GM12878 (cell line): ENCODE data around the gene RPRD1B. TPM values are rescaled to one million over a fixed set of nuclear protein-coding genes. Genes with fewer than 3 reads are reported as not detected.

ENCODE experiments used
- ATAC-seq: fragments of 200-7000 bp; cut with Tn5 transposase; 3 replicates; pipeline ENCODE4 v1.9.1; 2020; ENCODE audit warnings: mild to moderate bottlenecking, moderate library complexity
- BruUV-seq: library from RNA; stranded (reverse); fragments of 400-500 nt; replicated peaks from 2 replicates; lab custom pipeline; 2021; lab: Mats Ljungman, UMichigan
- CTCF ChIA-PET: fragments of 300-600 bp; sonication (Branson Sonifier 250); formaldehyde crosslinking; extraction: SDS; loops from one replicate; lab custom pipeline; 2021; ENCODE audit warnings: inconsistent platforms; lab: Yijun Ruan, JAX
- POLR2A ChIA-PET: fragments of 350-600 bp; formaldehyde crosslinking; extraction: SDS; loops from one replicate; lab custom pipeline; 2021; ENCODE audit warnings: inconsistent platforms; lab: Charles Lee
- RAD21 ChIA-PET: fragments of 300-600 bp; sonication (Branson Sonifier 250); formaldehyde crosslinking; loops from one replicate; lab custom pipeline; 2023; ENCODE audit warnings: antibody characterized with exemption; ENCODE audit not compliant: unreplicated experiment; lab: Charles Lee
- SMC1A ChIA-PET: fragments of 300-600 bp; sonication (Branson Sonifier 250); formaldehyde crosslinking; loops from one replicate; lab custom pipeline; 2023; ENCODE audit not compliant: unreplicated experiment, uncharacterized antibody; lab: Charles Lee
- DNase-seq: peaks from one replicate; pipeline ENCODE4 v3.0.0-alpha.2; 2011; ENCODE audit warnings: low read depth, low spot score
- FAIRE-seq: peaks from 3 replicates; lab custom pipeline; 2011; peaks lifted over from hg19 to GRCh38; lab: Jason Lieb, UNC
- H2AFZ ChIP-seq: 2 replicates; pipeline ENCODE4 v1.6.0; 2011; ENCODE audit warnings: low read depth, low read length, control low read depth; ENCODE audit not compliant: control insufficient read depth
- H3K27ac ChIP-seq: 2 replicates; pipeline ENCODE4 v1.5.1; 2011; ENCODE audit warnings: control low read depth; ENCODE audit not compliant: control insufficient read depth, insufficient read depth
- H3K27me3 ChIP-seq, 2 experiments: replicated peaks in 1 of 2; 2 replicates each; pipeline versions ENCODE4 v1.6.0 to v1.6.1; 2011; ENCODE audit warnings: low read length in 1 of 2; ENCODE audit not compliant: control insufficient read depth in 2 of 2, insufficient read depth in 2 of 2
- H3K36me3 ChIP-seq, 2 experiments: 2 replicates each; pipeline ENCODE4 v1.5.1; 2011; ENCODE audit warnings: low read length in 1 of 2; ENCODE audit not compliant: control insufficient read depth in 2 of 2, insufficient read depth in 2 of 2
- H3K4me1 ChIP-seq: 2 replicates; pipeline ENCODE4 v1.6.1; 2011; ENCODE audit warnings: mild to moderate bottlenecking, low read length, moderate library complexity, mixed read lengths; ENCODE audit not compliant: control insufficient read depth, insufficient read depth
- H3K4me2 ChIP-seq: 2 replicates; pipeline ENCODE4 v1.6.0; 2011; ENCODE audit warnings: control low read depth; ENCODE audit not compliant: control insufficient read depth, insufficient read depth
- H3K4me3 ChIP-seq: fragments of 200-600 bp; sonication (generic); 2 replicates; pipeline ENCODE4 v1.5.1; 2016
- H3K79me2 ChIP-seq: 2 replicates; pipeline ENCODE4 v1.6.0; 2011; ENCODE audit warnings: low read length; ENCODE audit not compliant: control insufficient read depth, insufficient read depth
- H3K9ac ChIP-seq: 2 replicates; pipeline ENCODE4 v1.8.0; 2011; ENCODE audit warnings: low read length, control low read depth, mixed read lengths; ENCODE audit not compliant: control insufficient read depth, insufficient read depth
- H3K9me3 ChIP-seq: replicated peaks from 3 replicates; pipeline ENCODE4 v1.5.1; 2011; ENCODE audit warnings: mild to moderate bottlenecking, low read length; ENCODE audit not compliant: control insufficient read depth, insufficient read depth
- H4K20me1 ChIP-seq: 2 replicates; pipeline ENCODE4 v1.6.0; 2011; ENCODE audit not compliant: control insufficient read depth, insufficient read depth
- ATF2 ChIP-seq: IDR thresholded peaks from 2 replicates; pipeline ENCODE4 v1.6.1; 2012; ENCODE audit warnings: low read length, inconsistent platforms
- CEBPB ChIP-seq, 2 experiments: fragments of 150-350 bp in 1 of 2; IDR thresholded peaks; 2 replicates each; pipeline ENCODE4 v1.6.1; 2012 to 2014; ENCODE audit warnings: low read depth in 2 of 2, low read length in 2 of 2, borderline replicate concordance in 1 of 2, inconsistent platforms in 1 of 2
- IRF3 ChIP-seq: fragments of 450-650 bp; IDR thresholded peaks from 2 replicates; pipeline ENCODE4 v1.6.1; 2014; ENCODE audit warnings: mild to moderate bottlenecking
- NFYA ChIP-seq: IDR thresholded peaks from 2 replicates; pipeline ENCODE4 v1.6.1; 2011; ENCODE audit warnings: low read depth, mild to moderate bottlenecking, low read length, improper control_type of control experiment, borderline replicate concordance
- PAX8 ChIP-seq: fragments of 450-650 bp; IDR thresholded peaks from 2 replicates; pipeline ENCODE4 v1.6.1; 2017; ENCODE audit warnings: mild to moderate bottlenecking, moderate library complexity
- SMC3 ChIP-seq: IDR thresholded peaks from 2 replicates; pipeline ENCODE4 v1.6.1; 2011; ENCODE audit warnings: low read length, improper control_type of control experiment, borderline replicate concordance
- YY1 ChIP-seq: IDR thresholded peaks from 2 replicates; pipeline ENCODE4 v1.6.1; 2011; ENCODE audit warnings: low read depth, mild to moderate bottlenecking, low read length
- WGBS: methylation state at CpG from one replicate; pipeline ENCODE4 v1.1.6; 2016; ENCODE audit warnings: low lambda C conversion rate; ENCODE audit not compliant: insufficient replicate concordance, insufficient coverage; ENCODE audit errors: missing lambda C conversion rate; 5-methylcytosine and 5-hydroxymethylcytosine counted together
- in situ Hi-C: fragments of 300-500 bp; cut with MboI; formaldehyde crosslinking; loops from 9 replicates; pipeline ENCODE4 v1.14.3; 2018; ENCODE audit warnings: mixed read lengths
- intact Hi-C: fragments of 100-400 bp; cut with micrococcal nuclease; formaldehyde crosslinking; loops from one replicate; pipeline ENCODE4 v1.14.2; 2022; ENCODE audit not compliant: unreplicated experiment
- polyA plus RNA-seq, 11 experiments: library from polyadenylated mRNA; depleted of rRNA in 4 of 11; unstranded in 6 of 11; stranded (reverse) in 5 of 11; fragments of >200 nt; fragmentation: Nextera tagmentation in 4 of 11; fragmentation: Illumina TruSeq in 1 of 11; extraction: Ambion mirVana in 4 of 11; extraction: Trizol in 1 of 11; gene quantifications; 1 replicate in 1 of 11; 2 replicates in 10 of 11; pipeline versions ENCODE4 v1.2.1 to v1.2.3, GENCODE V29; 2011 to 2016; ENCODE audit warnings: inconsistent platforms in 2 of 11, missing spikeins in 2 of 11, low read depth in 1 of 11
- total RNA-seq, 4 experiments: library from RNA; depleted of rRNA in 3 of 4; stranded (reverse); fragments of >200 nt in 3 of 4; fragmentation: Illumina TruSeq in 1 of 4; extraction: Trizol in 1 of 4; gene quantifications; 2 replicates each; pipeline versions ENCODE4 v1.2.1 to v1.2.3, GENCODE V29; 2013 to 2021

Gene RPRD1B
- total and polyA plus RNA-seq, 10 of the 15 experiments (the other 5 are each of a cell fraction or from before 2014, with no cell fraction given), result 5.2 to 40.2 (median 30.0) TPM

GRCh38 chr20:38012332-38012731 lies 21.2 kb upstream of the RPRD1B start:
- no peak overlapping the region for H3K4me2 ChIP-seq
- FAIRE-seq (no peak), ATAC-seq (no peak)
- in situ Hi-C loops, result no loop called here
- CTCF ChIA-PET, result no interaction called here
- RAD21 ChIA-PET, result no interaction called here
- H3K9me3 ChIP-seq, result peaks cover under 1% of the 10 kb centered on the region; the same call in 2 of the 3 replicates
- WGBS, result over 99% methylated on average over 8 of the region's 8 CpGs
- SMC1A ChIA-PET, result no interaction called here
- no peak overlapping the region for H3K9ac ChIP-seq
- BruUV-seq, result no TSS peak
- no peaks in the 10 kb centered on the region; the same call in none of the 2 replicates for H3K79me2 ChIP-seq
- H3K27me3 ChIP-seq, result no peaks in the 10 kb centered on the region
- H3K36me3 ChIP-seq, result peaks cover 7 to 19% of the 10 kb centered on the region in 2 experiments; a peak in 3 of 4 replicates
- H3K4me1 ChIP-seq, result no peaks in the 10 kb centered on the region
- no peak for TF ChIP-seq NFYA
- TF ChIP-seq SMC3, result no peak
- TF ChIP-seq ATF2, result no peak
- no peak for TF ChIP-seq YY1
- TF ChIP-seq PAX8, result no peak
- TF ChIP-seq CEBPB (IDR thresholded peaks at IDR 0.05; ENCODE audit: borderline replicate concordance in 1 of 2, low read depth in 2 of 2, low read length in 2 of 2), result no peak
- TF ChIP-seq IRF3, result no peak
- TF ChIP-seq, all 136 proteins: peak for 0
- H3K4me3 ChIP-seq, result no peak overlapping the region
- peaks cover 5% of the 10 kb centered on the region for H4K20me1 ChIP-seq
- intact Hi-C loops, result no loop called here
- H3K27ac ChIP-seq, result no peak overlapping the region
- POLR2A ChIA-PET, result no interaction called here
- no peak overlapping the region for H2AFZ ChIP-seq
- DNase-seq, result no peak
